Mammary epithelial cell (primary cell): ENCODE measurements around the gene NAT10.

Experiments used
- CTCF ChIP-seq, 2 donors: IDR thresholded peaks in 1 of 2; conservative IDR thresholded peaks in 1 of 2; 2 replicates each; pipeline ENCODE4 v1.5.1; 2011 to 2012; ENCODE audit warnings: inconsistent platforms in 2 of 2, low read length in 2 of 2, mild to moderate bottlenecking in 2 of 2, control low read depth in 1 of 2, low read depth in 1 of 2; ENCODE audit not compliant: insufficient read depth in 1 of 2; ENCODE audit errors: extremely low read depth in 1 of 2
- EZH2 ChIP-seq: IDR thresholded peaks from 2 replicates; pipeline ENCODE4 v1.6.1; 2012; ENCODE audit warnings: low read length, inconsistent platforms, borderline replicate concordance

GRCh38 chr11:34181856-34182405, 76.5 kb downstream of the NAT10 start:
- TF ChIP-seq CTCF (conservative IDR thresholded peaks at IDR 0.05 in 1 of 2, IDR thresholded peaks at IDR 0.05 in 1 of 2; ENCODE audit: extremely low read depth in 1 of 2, insufficient read depth in 1 of 2, low read depth in 1 of 2, low read length in 2 of 2) (no peak), EZH2 (no peak)
